ENCODE data around the gene ANKRD11. TPM values are rescaled to one million over a fixed set of nuclear protein-coding genes. Genes with fewer than 3 reads are reported as not detected.

ANKRD11 gene
- polyA plus RNA-seq, 1 donor (not counting 4 experiments of a cell fraction or from before 2014, with no cell fraction given): 30.1 TPM

- H3K9me3 ChIP-seq (ENCODE audit: control insufficient read depth, low read depth, low read length): no peaks in the 10 kb centered on the region
- DNase-seq (ENCODE audit: low read depth, low spot score) (no peak), FAIRE-seq (peak; percentile 13)
- peaks cover 2% of the 10 kb centered on the region for H4K20me1 ChIP-seq (ENCODE audit: control insufficient read depth, extremely low read depth, insufficient read depth, low read length)
- TF ChIP-seq EZH2 (IDR thresholded peaks at IDR 0.05; ENCODE audit: low read length) (no peak), CTCF (optimal IDR thresholded peaks at IDR 0.05 in 1 of 3, IDR thresholded peaks at IDR 0.05 in 1 of 3, conservative IDR thresholded peaks at IDR 0.05 in 1 of 3; ENCODE audit: extremely low read depth in 1 of 3, insufficient read depth in 2 of 3, low read length in 3 of 3) (no peak)
- no peaks in the 10 kb centered on the region for H3K27me3 ChIP-seq (ENCODE audit: control insufficient read depth, extremely low read depth, insufficient read depth, low read length)
- peaks cover 57% of the 10 kb centered on the region for H3K4me1 ChIP-seq (ENCODE audit: control insufficient read depth, extremely low read depth, insufficient read depth, low read length)
- peak overlapping the region; percentile 25 for H3K9ac ChIP-seq (ENCODE audit: control insufficient read depth, extremely low read depth, insufficient read depth, low read length)
- H2AFZ ChIP-seq (ENCODE audit: control insufficient read depth, low read length): no peak overlapping the region
- peak overlapping the region; percentile 60 for H3K27ac ChIP-seq (ENCODE audit: control insufficient read depth, insufficient read depth, low read length)
- dilution Hi-C loops (cut with MboI; ENCODE audit: extremely low pct_ligation_motif_present, low sequenced_read_pairs): no loop called here
- peaks cover 8% of the 10 kb centered on the region for H3K9me1 ChIP-seq (ENCODE audit: control insufficient read depth, extremely low read depth, insufficient read depth, low read length)
- peak overlapping the region in 1 of 3 experiments; percentile 49 for H3K4me3 ChIP-seq (ENCODE audit: control insufficient read depth in 2 of 3, extremely low read depth in 1 of 3, insufficient read depth in 2 of 3, low read depth in 1 of 3, low read length in 3 of 3)
- H3K4me2 ChIP-seq (ENCODE audit: control insufficient read depth, extremely low read depth, insufficient read depth, low read depth, low read length): peak overlapping the region; percentile 65
- peaks cover 88% of the 10 kb centered on the region for H3K79me2 ChIP-seq (ENCODE audit: control insufficient read depth, insufficient read depth, low read length)
- peaks cover 4 to 11% of the 10 kb centered on the region in 2 experiments for H3K36me3 ChIP-seq (ENCODE audit: control insufficient read depth in 2 of 2, extremely low read depth in 1 of 2, insufficient read depth in 2 of 2, low read length in 2 of 2)
Observed at GRCh38 chr16:89325861-89326471, 164.4 kb downstream of the ANKRD11 start.

GRCh38 chr16:89324056-89325010, 166.0 kb downstream of the ANKRD11 start:
- Histone ChIP-seq H3K9ac (ENCODE audit: control insufficient read depth, extremely low read depth, insufficient read depth, low read length) (no peak overlapping the region), H3K4me1 (ENCODE audit: control insufficient read depth, extremely low read depth, insufficient read depth, low read length) (peaks cover 60% of the 10 kb centered on the region)
- FAIRE-seq: no peak

More at GRCh38 chr16:89324056-89325010, 166.0 kb downstream of the ANKRD11 start:
- dilution Hi-C loops (cut with MboI; ENCODE audit: extremely low pct_ligation_motif_present, low sequenced_read_pairs): no loop called here
- Histone ChIP-seq H3K4me3 (ENCODE audit: control insufficient read depth in 2 of 3, extremely low read depth in 1 of 3, insufficient read depth in 2 of 3, low read depth in 1 of 3, low read length in 3 of 3) (no peak overlapping the region), H3K79me2 (ENCODE audit: control insufficient read depth, insufficient read depth, low read length) (peaks cover 89% of the 10 kb centered on the region), H4K20me1 (ENCODE audit: control insufficient read depth, extremely low read depth, insufficient read depth, low read length) (peaks cover 2% of the 10 kb centered on the region), H3K36me3 (ENCODE audit: control insufficient read depth in 2 of 2, extremely low read depth in 1 of 2, insufficient read depth in 2 of 2, low read length in 2 of 2) (peaks cover 4 to 11% of the 10 kb centered on the region in 2 experiments), H2AFZ (ENCODE audit: control insufficient read depth, low read length) (no peak overlapping the region), H3K27me3 (ENCODE audit: control insufficient read depth, extremely low read depth, insufficient read depth, low read length) (no peaks in the 10 kb centered on the region), H3K9me3 (ENCODE audit: control insufficient read depth, low read depth, low read length) (no peaks in the 10 kb centered on the region), H3K4me2 (ENCODE audit: control insufficient read depth, extremely low read depth, insufficient read depth, low read depth, low read length) (no peak overlapping the region), H3K27ac (ENCODE audit: control insufficient read depth, insufficient read depth, low read length) (peak overlapping the region; percentile 0), H3K9me1 (ENCODE audit: control insufficient read depth, extremely low read depth, insufficient read depth, low read length) (peaks cover 8% of the 10 kb centered on the region)
- TF ChIP-seq CTCF (optimal IDR thresholded peaks at IDR 0.05 in 1 of 3, IDR thresholded peaks at IDR 0.05 in 1 of 3, conservative IDR thresholded peaks at IDR 0.05 in 1 of 3; ENCODE audit: extremely low read depth in 1 of 3, insufficient read depth in 2 of 3, low read length in 3 of 3) (no peak), EZH2 (IDR thresholded peaks at IDR 0.05; ENCODE audit: low read length) (no peak)
- no peak for DNase-seq (ENCODE audit: low read depth, low spot score)
